SK-N-SH treated with all-trans-retinoic acid at 6 μM for 48 hours (cell line): Measurements from ENCODE around the gene NDE1.
A peak's percentile ranks its signal among the peaks of the same experiment; 100 is the strongest.

Experiments
- ATAC-seq: fragments of 200-7000 bp; cut with Tn5 transposase; 3 replicates; pipeline ENCODE4 v1.9.1; 2020; ENCODE audit warnings: mild to moderate bottlenecking, moderate library complexity
- ARNTL ChIP-seq: fragments of 450-650 bp; formaldehyde crosslinking; IDR thresholded peaks from 2 replicates; pipeline ENCODE4 v1.5.0; 2020; ENCODE audit warnings: low read depth, mild to moderate bottlenecking, moderate library complexity, borderline replicate concordance
- BACH2 ChIP-seq: fragments of 250-450 bp; sonication (Bioruptor Pico); IDR thresholded peaks from 2 replicates; pipeline ENCODE4 v1.9.0; 2021; ENCODE audit warnings: mild to moderate bottlenecking, borderline replicate concordance
- CSDC2 ChIP-seq: fragments of 250-450 bp; sonication (Bioruptor Pico); IDR thresholded peaks from 2 replicates; pipeline ENCODE4 v1.5.0; 2020; ENCODE audit warnings: mild to moderate bottlenecking, moderate library complexity
- ESRRG ChIP-seq: fragments of 250-450 bp; sonication (Bioruptor Pico); IDR thresholded peaks from 2 replicates; pipeline ENCODE4 v1.6.1; 2021; ENCODE audit warnings: mild to moderate bottlenecking
- GLIS3 ChIP-seq: fragments of 250-450 bp; sonication (Bioruptor Pico); IDR thresholded peaks from 2 replicates; pipeline ENCODE4 v1.5.0; 2020; ENCODE audit warnings: mild to moderate bottlenecking, moderate library complexity
- ISL1 ChIP-seq: fragments of 250-450 bp; sonication (Bioruptor Pico); IDR thresholded peaks from 2 replicates; pipeline ENCODE4 v2.1.2; 2022; ENCODE audit warnings: mild to moderate bottlenecking, moderate library complexity
- OSR1 ChIP-seq: fragments of 250-450 bp; sonication (Bioruptor Pico); IDR thresholded peaks from 2 replicates; pipeline ENCODE4 v1.8.0; 2022; ENCODE audit warnings: moderate library complexity, mild to moderate bottlenecking, inconsistent platforms
- PPARA ChIP-seq: fragments of 250-450 bp; sonication (Bioruptor Pico); IDR thresholded peaks from 2 replicates; pipeline ENCODE4 v1.5.0; 2020; ENCODE audit warnings: mild to moderate bottlenecking, borderline replicate concordance
- RARB ChIP-seq: fragments of 250-450 bp; sonication (Bioruptor Pico); IDR thresholded peaks from 2 replicates; pipeline ENCODE4 v1.8.0; 2021; ENCODE audit warnings: mild to moderate bottlenecking, moderate library complexity
- TCF4 ChIP-seq: fragments of 250-450 bp; sonication (Bioruptor Pico); IDR thresholded peaks from 2 replicates; pipeline ENCODE4 v1.8.0; 2021; ENCODE audit warnings: mild to moderate bottlenecking, moderate library complexity, borderline replicate concordance
- TOX ChIP-seq: fragments of 250-450 bp; sonication (Bioruptor Pico); IDR thresholded peaks from 2 replicates; pipeline ENCODE4 v1.8.0; 2021; ENCODE audit warnings: mild to moderate bottlenecking, moderate library complexity, borderline replicate concordance
- ZC3H10 ChIP-seq: fragments of 250-450 bp; sonication (Bioruptor Pico); IDR thresholded peaks from 2 replicates; pipeline ENCODE4 v1.5.1; 2021; ENCODE audit warnings: mild to moderate bottlenecking, moderate library complexity
- ZFP3 ChIP-seq: fragments of 250-450 bp; sonication (Bioruptor Pico); IDR thresholded peaks from 2 replicates; pipeline ENCODE4 v1.5.0; 2020; ENCODE audit warnings: mild to moderate bottlenecking, moderate library complexity
- ZNF565 ChIP-seq: fragments of 450-650 bp; formaldehyde crosslinking; conservative IDR thresholded peaks from 2 replicates; pipeline ENCODE4 v1.5.0; 2020; ENCODE audit warnings: low read depth, mild to moderate bottlenecking, moderate library complexity
- ZNF70 ChIP-seq: fragments of 450-650 bp; formaldehyde crosslinking; IDR thresholded peaks from 2 replicates; pipeline ENCODE4 v1.5.0; 2020; ENCODE audit warnings: mild to moderate bottlenecking, moderate library complexity
- ZNF8 ChIP-seq: fragments of 450-650 bp; formaldehyde crosslinking; IDR thresholded peaks from 2 replicates; pipeline ENCODE4 v1.5.0; 2020; ENCODE audit warnings: mild to moderate bottlenecking, moderate library complexity
- TF ChIP-seq, protein P1 (sequence below): fragments of 250-450 bp; sonication (Bioruptor Pico); IDR thresholded peaks from 2 replicates; pipeline ENCODE4 v1.5.1; 2021; ENCODE audit warnings: mild to moderate bottlenecking, moderate library complexity
- TF ChIP-seq, protein P2 (sequence below): fragments of 250-450 bp; sonication (Bioruptor Pico); IDR thresholded peaks from 2 replicates; pipeline ENCODE4 v1.8.0; 2020; ENCODE audit warnings: mild to moderate bottlenecking, moderate library complexity, borderline replicate concordance
- TF ChIP-seq, protein P3 (sequence below): fragments of 250-450 bp; sonication (Bioruptor Pico); IDR thresholded peaks from 2 replicates; pipeline ENCODE4 v1.5.1; 2020; ENCODE audit warnings: low read depth, mild to moderate bottlenecking, moderate library complexity
- TF ChIP-seq, protein P4 (sequence below): fragments of 250-450 bp; sonication (Bioruptor Pico); IDR thresholded peaks from 2 replicates; pipeline ENCODE4 v1.8.0; 2021; ENCODE audit warnings: low read depth, mild to moderate bottlenecking, moderate library complexity, borderline replicate concordance

NDE1 gene

DNA sequence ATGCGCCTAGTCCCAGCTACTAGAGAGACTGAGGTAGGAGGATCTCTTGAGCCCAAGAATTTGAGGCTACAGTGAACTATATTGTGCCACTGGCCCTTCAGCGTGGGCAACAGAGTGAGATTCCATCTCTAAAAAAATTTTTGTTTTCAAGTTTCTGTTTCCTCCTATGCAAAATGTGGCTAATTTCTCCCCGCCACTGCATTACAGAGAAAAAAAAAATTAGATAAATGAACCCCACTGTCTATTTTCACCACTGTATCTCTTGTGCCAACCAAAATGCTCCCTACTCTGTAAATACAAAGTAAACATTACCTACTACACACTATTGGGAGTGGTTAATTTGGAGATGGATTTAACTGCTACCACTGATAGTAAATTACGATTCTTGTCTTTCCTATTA is 9.1 kb upstream of the NDE1 start:
- no peak for TF ChIP-seq TCF4 (CRISPR knock-in tag)
- TF ChIP-seq, protein P1, sequence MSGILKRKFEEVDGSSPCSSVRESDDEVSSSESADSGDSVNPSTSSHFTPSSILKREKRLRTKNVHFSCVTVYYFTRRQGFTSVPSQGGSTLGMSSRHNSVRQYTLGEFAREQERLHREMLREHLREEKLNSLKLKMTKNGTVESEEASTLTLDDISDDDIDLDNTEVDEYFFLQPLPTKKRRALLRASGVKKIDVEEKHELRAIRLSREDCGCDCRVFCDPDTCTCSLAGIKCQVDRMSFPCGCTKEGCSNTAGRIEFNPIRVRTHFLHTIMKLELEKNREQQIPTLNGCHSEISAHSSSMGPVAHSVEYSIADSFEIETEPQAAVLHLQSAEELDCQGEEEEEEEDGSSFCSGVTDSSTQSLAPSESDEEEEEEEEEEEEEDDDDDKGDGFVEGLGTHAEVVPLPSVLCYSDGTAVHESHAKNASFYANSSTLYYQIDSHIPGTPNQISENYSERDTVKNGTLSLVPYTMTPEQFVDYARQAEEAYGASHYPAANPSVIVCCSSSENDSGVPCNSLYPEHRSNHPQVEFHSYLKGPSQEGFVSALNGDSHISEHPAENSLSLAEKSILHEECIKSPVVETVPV (CRISPR knock-in tag) = no peak
- TF ChIP-seq, protein P2, sequence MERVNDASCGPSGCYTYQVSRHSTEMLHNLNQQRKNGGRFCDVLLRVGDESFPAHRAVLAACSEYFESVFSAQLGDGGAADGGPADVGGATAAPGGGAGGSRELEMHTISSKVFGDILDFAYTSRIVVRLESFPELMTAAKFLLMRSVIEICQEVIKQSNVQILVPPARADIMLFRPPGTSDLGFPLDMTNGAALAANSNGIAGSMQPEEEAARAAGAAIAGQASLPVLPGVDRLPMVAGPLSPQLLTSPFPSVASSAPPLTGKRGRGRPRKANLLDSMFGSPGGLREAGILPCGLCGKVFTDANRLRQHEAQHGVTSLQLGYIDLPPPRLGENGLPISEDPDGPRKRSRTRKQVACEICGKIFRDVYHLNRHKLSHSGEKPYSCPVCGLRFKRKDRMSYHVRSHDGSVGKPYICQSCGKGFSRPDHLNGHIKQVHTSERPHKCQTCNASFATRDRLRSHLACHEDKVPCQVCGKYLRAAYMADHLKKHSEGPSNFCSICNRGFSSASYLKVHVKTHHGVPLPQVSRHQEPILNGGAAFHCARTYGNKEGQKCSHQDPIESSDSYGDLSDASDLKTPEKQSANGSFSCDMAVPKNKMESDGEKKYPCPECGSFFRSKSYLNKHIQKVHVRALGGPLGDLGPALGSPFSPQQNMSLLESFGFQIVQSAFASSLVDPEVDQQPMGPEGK (CRISPR knock-in tag) = no peak
- TF ChIP-seq RARB (CRISPR knock-in tag) = no peak
- TF ChIP-seq ZNF70 (CRISPR knock-in tag) = no peak
- TF ChIP-seq ISL1 (CRISPR knock-in tag) = no peak
- TF ChIP-seq ESRRG (CRISPR knock-in tag) = no peak
- TF ChIP-seq, protein P3, sequence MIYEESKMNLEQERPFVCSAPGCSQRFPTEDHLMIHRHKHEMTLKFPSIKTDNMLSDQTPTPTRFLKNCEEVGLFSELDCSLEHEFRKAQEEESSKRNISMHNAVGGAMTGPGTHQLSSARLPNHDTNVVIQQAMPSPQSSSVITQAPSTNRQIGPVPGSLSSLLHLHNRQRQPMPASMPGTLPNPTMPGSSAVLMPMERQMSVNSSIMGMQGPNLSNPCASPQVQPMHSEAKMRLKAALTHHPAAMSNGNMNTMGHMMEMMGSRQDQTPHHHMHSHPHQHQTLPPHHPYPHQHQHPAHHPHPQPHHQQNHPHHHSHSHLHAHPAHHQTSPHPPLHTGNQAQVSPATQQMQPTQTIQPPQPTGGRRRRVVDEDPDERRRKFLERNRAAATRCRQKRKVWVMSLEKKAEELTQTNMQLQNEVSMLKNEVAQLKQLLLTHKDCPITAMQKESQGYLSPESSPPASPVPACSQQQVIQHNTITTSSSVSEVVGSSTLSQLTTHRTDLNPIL (CRISPR knock-in tag) = no peak
- TF ChIP-seq BACH2 (CRISPR knock-in tag) = no peak
- no peak for TF ChIP-seq PPARA
- TF ChIP-seq TOX = no peak
- TF ChIP-seq ZNF8 = no peak
- ATAC-seq = no peak

DNA sequence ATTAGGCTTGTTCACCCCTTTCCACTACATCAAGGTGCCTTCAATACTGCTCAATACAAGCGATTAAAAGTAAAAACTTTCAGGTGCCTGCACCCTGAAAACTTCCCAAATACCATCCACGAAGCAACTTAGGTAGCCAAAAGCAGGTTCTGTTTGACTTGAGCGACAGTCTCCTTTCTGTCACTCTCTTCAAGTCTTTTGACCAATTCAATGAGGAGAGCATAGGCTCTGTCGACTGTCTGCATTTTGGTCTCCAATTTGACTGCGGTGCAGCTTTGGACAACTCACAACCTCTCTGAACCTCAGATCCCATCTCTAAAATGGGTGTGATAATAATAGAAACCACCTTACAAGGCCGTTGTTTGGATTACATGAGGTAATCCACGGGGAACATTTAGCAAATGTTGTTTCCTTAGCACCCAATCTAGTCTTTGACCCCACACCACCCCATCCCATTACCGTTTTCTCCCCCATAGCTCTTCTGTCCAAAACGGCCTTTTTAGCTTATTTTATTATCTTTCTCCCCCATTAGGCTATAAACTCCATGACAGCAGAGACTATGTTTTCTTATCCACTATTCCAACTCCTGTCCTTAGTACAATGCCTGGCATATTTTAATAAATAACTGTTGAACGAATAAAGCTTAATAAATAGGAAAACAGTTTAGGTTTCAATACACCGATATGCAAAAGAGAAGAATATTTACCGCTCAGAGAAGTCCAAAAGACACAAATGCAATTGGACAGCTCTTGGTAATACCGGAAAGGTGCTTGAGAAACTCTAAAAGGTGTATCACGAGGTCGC is 8.1 kb upstream of the NDE1 start:
- no peak for TF ChIP-seq ZC3H10 (CRISPR knock-in tag)
- no peak for TF ChIP-seq ISL1 (CRISPR knock-in tag)
- TF ChIP-seq ARNTL (CRISPR knock-in tag) = no peak
- no peak for TF ChIP-seq RARB (CRISPR knock-in tag)
- no peak for TF ChIP-seq ZFP3 (CRISPR knock-in tag)
- no peak for ATAC-seq

DNA sequence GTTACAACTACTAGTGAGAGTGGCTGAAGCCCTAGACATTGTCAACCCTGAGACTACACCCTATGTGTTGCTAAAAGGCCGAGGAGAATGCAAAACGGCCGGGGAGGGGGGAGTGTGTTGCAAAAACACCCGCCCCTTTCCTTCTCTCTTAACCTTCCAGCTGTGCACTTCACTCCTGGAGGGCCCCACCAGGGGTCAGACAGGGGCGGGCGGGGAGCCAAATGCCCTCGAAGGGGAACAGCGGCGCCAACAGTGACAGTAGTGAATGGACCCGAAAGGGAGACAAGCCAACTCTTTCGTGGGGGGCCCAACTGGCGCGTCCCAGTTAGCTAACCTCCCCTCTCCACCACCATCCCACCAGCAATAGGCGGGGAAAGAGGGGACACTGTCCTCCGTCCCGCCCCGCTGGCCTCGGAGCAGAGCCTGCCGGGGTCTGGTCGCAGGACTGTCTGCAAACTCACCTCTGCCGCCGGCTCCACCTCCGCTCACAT is 7.4 kb upstream of the NDE1 start:
- TF ChIP-seq ESRRG (CRISPR knock-in tag) (no peak), ZNF565 (CRISPR knock-in tag) (no peak)
- TF ChIP-seq, protein P2 (CRISPR knock-in tag) = peak; percentile 67; the same call in 1 of the 2 replicates
- TF ChIP-seq, protein P3 (CRISPR knock-in tag) = no peak
- ATAC-seq = peak; percentile 71

DNA sequence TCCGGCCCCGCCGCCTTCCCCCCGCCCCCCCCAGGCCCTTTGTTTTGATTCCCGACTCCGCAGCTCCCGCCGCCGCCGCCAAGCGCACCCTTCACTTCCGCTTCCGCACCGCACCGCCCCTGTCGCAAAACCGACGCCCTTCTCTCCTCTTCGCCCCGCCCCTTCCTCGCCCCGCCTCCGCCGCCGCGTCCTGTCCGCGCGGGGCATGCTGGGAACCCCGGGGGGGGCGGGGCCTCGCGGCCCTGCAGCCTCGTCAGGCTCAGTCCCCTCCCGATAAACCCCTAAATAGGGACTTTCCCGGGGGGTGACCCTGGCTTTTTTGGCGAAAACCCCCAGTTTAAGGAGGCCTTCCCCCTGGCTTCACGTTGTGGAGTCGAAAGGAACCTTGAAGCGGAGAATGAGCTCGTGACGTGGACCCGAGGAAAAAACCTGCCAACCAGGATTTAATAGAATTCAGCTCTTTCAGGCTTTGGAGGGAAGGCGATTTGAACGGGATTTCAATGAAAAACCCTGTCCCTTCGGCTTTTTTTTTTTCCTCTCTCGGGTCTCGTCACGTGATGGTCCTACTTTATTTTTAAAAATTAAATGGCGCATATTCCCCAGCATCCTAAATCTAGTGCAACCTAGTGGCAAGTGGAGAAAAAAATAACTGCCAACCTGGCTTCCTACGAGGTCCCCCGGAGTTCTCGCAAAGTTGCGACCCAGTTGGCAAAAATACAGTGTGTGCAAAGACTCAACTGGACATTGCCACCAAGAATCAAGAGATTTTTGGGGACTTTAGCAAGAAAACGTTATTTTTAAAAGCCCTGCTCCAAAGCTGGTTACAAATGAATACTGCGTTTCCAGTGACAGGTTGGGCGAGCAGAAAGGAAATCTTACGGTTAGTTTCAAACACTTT is 6.7 kb upstream of the NDE1 start, which contains the start of gene MARF1:
TSS of gene MARF1 (minus strand) at position 107 of the 898 bp plus-strand sequence. CDS start 3,921 bp downstream, outside the sequence.
- peak; percentile 85 for ATAC-seq
- TF ChIP-seq, protein P4, sequence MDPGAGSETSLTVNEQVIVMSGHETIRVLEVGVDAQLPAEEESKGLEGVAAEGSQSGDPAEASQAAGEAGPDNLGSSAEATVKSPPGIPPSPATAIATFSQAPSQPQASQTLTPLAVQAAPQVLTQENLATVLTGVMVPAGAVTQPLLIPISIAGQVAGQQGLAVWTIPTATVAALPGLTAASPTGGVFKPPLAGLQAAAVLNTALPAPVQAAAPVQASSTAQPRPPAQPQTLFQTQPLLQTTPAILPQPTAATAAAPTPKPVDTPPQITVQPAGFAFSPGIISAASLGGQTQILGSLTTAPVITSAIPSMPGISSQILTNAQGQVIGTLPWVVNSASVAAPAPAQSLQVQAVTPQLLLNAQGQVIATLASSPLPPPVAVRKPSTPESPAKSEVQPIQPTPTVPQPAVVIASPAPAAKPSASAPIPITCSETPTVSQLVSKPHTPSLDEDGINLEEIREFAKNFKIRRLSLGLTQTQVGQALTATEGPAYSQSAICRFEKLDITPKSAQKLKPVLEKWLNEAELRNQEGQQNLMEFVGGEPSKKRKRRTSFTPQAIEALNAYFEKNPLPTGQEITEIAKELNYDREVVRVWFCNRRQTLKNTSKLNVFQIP = no peak
- no peak for TF ChIP-seq ISL1 (CRISPR knock-in tag)
- TF ChIP-seq GLIS3 (CRISPR knock-in tag) = no peak
- TF ChIP-seq TOX = no peak
- TF ChIP-seq, protein P2 (CRISPR knock-in tag) = no peak
- no peak for TF ChIP-seq CSDC2 (CRISPR knock-in tag)
- no peak for TF ChIP-seq ESRRG (CRISPR knock-in tag)
- no peak for TF ChIP-seq OSR1 (CRISPR knock-in tag)
- no peak for TF ChIP-seq ZNF565 (CRISPR knock-in tag)
- no peak for TF ChIP-seq ZNF8
- no peak for TF ChIP-seq ARNTL (CRISPR knock-in tag)
- TF ChIP-seq ZC3H10 (CRISPR knock-in tag) = no peak
